ENCODE measurements around the gene SCUBE2. TPM values are rescaled to one million over a fixed set of nuclear protein-coding genes. Genes with fewer than 3 reads are reported as not detected.
"Not testable (repeated sequence)": the region's sequence is repeated elsewhere in the genome, so short reads cannot be mapped to it uniquely, and the experiment has no call there.

SCUBE2 gene
- total RNA-seq, 1 experiment from 2014 or later: 1.4 TPM

DNA sequence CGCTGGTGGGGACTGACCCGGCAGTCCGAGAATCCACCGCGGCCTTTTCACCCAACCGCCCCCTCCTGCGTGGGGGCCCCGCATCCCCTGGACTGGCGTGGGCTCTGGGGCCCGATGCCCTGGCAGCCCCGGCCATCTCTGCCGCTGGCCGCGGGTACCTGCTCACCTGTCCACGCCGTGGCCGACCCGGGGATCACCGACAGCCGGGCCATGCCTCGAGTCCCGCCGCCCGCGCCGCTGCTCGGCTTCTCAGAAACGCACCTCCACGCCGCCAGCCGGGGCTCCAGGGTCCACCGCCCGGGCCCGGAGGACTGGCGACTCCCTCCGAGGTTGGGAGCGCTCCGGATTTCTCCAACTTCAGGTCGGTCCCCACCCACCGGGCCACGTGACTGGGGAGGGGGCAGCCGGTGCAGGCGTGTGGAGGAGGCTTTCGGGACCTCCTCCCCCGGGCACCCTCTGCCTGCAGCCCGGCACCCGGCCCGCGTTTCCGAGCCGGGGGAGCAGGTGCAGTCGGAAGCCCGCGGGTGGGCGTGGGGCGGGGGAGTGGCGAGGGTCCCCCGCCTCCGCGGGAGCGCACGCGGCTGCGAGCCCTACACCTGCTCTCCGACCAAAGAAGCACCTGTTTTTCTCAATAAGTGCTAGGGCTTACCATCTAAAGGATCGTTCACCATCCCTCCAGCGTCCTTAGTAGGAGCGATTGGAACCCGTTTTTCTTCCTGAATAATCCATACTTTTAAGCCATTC, 87.0 kb downstream of the SCUBE2 start:
- DNase-seq: peak; percentile 90
- Histone ChIP-seq H3K27me3 (ENCODE audit: control insufficient read depth, insufficient read depth, low read length) (peaks cover 58% of the 10 kb centered on the region), H3K36me3 (replicated peaks; ENCODE audit: control insufficient read depth, insufficient read depth, low read length) (no peaks in the 10 kb centered on the region), H3K4me3 (ENCODE audit: insufficient read depth, low read depth, low read length) (peak overlapping the region; percentile 57)

DNA sequence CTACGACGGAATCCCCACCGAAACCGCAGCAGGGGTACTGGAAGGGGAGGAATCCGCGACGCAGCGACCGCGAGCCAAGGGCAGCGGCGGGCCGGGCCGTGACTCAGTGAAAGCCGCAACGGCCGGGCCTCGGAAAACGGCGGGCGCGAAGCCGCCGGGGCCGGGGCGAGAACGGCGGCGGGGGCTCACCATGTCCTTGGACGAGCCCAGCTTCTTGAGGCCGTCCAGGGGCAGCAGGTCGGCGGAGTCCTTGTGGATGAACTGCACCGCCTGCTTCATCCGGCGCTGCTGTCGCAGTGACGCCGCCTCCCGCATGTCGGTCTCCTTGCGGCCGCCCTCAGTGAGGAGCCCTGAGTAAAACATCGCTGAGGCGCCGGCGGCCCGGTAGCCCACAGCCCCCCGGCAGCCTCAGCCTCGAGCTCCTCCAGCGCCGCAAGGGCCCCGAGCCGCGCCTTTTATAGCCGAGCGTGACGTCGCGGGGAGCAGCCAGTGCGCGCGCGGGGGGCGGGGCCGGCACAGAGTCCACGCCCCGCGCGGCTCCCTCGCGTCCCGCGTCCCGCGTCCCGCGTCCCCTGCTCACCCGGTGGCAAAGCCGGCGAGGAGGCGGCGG, 87.7 kb downstream of the SCUBE2 start, which contains the start of gene NRIP3:
NRIP3 (minus strand) TSS at position 429 of the 610 bp plus-strand sequence; CDS start at position 363, 66 bp downstream.
- Histone ChIP-seq H3K27me3 (ENCODE audit: control insufficient read depth, insufficient read depth, low read length) (peaks cover 58% of the 10 kb centered on the region), H3K36me3 (replicated peaks; ENCODE audit: control insufficient read depth, insufficient read depth, low read length) (no peaks in the 10 kb centered on the region), H3K4me3 (ENCODE audit: insufficient read depth, low read depth, low read length) (peak within 1 kb of the TSS; percentile 57)
- DNase-seq: peak; percentile 91

DNA sequence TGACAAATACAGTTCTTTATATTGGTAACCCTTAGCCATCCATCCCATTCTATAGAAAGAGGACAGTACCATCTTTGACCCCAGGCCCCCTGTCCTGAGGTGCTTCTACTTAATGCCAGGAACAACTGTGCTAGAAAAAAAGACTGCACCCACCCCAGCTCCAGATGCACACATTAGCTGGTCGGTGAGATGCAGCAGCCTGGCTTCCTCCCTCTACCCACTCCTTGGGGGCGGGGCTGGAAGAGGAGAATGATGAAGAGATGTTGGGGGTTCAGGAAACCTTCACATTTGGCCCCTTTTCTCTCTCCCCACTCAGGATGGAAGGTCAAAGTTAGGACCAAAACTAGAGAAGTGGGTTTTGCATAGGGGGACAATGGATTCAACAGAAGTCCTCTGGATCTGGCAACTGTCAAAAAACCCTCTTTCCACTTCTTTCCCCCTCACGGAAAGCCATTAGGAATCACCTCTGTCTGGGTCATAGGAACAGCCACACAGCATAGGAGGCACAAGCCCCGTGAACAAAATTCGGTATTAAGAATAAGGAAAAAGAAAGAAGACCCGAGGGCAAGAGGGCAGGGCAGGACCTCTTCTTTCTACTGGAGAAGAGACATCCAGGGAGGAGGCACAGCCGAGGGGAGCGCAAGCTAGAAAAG, 88.4 kb downstream of the SCUBE2 start:
- H3K27me3 ChIP-seq (ENCODE audit: control insufficient read depth, insufficient read depth, low read length): peaks cover 58% of the 10 kb centered on the region

DNA sequence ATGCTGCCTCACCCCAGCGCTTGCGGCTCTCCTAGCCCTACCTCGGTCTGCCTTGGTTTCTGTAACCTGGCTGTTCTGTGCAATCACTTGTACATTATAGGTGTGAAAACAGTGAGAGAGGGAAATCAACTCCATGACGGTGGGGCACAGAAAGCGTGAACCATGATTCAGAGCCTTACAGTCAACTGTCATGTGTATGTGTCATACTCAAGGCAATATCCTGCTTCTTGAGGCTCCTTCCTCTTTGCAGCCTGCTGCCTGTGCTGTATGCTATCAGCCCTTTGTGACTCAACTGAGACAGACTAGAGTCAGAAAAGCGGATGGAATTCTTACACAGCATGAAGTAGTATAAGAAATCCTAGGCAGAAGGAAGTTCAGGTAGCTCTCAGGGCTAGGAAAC, 89.7 kb downstream of the SCUBE2 start:
- DNase-seq: no peak
- H3K4me3 ChIP-seq (ENCODE audit: insufficient read depth, low read depth, low read length): no peak overlapping the region

More for the DNA sequence above, 88.4 kb downstream of the SCUBE2 start:
- peak; percentile 40 for DNase-seq
- Histone ChIP-seq H3K36me3 (replicated peaks; ENCODE audit: control insufficient read depth, insufficient read depth, low read length) (no peaks in the 10 kb centered on the region), H3K4me3 (ENCODE audit: insufficient read depth, low read depth, low read length) (peak overlapping the region; percentile 57)

DNA sequence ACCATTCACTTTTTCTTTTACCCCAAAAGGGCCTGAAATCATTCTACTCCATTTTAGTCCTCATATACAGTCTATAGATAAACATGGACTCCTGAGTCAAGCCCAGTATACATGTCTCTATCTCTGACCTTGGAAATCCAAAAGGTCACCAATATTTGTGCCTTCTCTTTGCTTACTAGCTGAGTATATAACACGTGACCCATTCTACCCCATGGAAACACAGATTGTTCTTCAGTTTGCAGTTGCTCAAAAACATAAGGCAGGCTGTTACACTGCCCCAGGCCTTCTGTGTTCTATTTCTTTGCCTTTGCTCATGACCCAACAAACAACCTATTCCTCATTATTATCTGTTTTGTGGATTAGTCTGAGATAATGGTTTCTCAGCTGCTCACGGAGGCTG, 93.4 kb downstream of the SCUBE2 start:
- Histone ChIP-seq H3K4me3 (ENCODE audit: insufficient read depth, low read depth, low read length) (no peak overlapping the region), H3K36me3 (replicated peaks; ENCODE audit: control insufficient read depth, insufficient read depth, low read length) (no peaks in the 10 kb centered on the region), H3K27me3 (ENCODE audit: control insufficient read depth, insufficient read depth, low read length) (peaks cover 18% of the 10 kb centered on the region)
- DNase-seq: no peak

More for the DNA sequence above, 89.7 kb downstream of the SCUBE2 start:
- Histone ChIP-seq H3K36me3 (replicated peaks; ENCODE audit: control insufficient read depth, insufficient read depth, low read length) (no peaks in the 10 kb centered on the region), H3K27me3 (ENCODE audit: control insufficient read depth, insufficient read depth, low read length) (peaks cover 54% of the 10 kb centered on the region)

DNA sequence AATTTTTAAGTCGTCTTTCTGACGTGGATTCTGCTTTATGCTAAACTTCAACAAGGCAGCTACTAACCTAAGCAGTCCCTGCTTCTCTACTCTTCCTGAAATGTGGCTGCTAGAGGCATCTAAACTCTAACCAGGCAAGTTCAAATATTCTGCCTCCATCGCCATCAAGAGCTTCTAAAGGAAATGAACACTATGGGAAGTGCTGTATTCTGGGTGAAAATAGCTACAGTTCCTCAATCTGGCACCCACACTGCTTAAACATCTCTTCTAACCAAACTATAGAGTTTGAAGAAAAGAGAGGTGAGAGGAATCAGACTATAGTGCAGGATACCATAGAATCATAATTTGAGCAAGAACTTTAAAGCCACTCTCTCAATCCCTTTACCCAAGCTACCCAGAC, 93.9 kb downstream of the SCUBE2 start:
- H3K27me3 ChIP-seq (ENCODE audit: control insufficient read depth, insufficient read depth, low read length): peaks cover 13% of the 10 kb centered on the region
- no peaks in the 10 kb centered on the region for H3K36me3 ChIP-seq (replicated peaks; ENCODE audit: control insufficient read depth, insufficient read depth, low read length)
- DNase-seq: no peak
- no peak overlapping the region for H3K4me3 ChIP-seq (ENCODE audit: insufficient read depth, low read depth, low read length)

DNA sequence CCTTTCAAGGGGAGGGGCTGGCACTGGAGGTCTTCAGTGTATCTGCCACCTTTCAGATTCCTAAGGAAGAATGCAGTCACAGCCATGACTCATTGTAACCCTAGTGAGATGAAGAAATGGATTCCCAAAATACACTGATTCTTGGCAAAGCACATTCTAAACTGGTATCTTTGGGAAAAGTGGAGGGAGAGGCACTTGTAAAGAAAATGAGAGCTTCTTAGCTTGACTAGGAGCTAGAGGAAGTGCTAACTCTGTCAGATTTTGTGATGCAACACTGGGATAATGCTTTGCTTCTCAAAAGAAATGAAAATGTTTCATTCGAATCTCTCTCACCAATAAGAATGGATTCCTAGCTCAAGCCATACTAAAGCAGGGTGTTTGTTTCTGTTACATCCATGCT, 101.9 kb downstream of the SCUBE2 start:
- no peaks in the 10 kb centered on the region for H3K27me3 ChIP-seq (ENCODE audit: control insufficient read depth, insufficient read depth, low read length)
- no peak overlapping the region for H3K4me3 ChIP-seq (ENCODE audit: insufficient read depth, low read depth, low read length)
- H3K36me3 ChIP-seq (replicated peaks; ENCODE audit: control insufficient read depth, insufficient read depth, low read length): no peaks in the 10 kb centered on the region
- peak; percentile 26 for DNase-seq

DNA sequence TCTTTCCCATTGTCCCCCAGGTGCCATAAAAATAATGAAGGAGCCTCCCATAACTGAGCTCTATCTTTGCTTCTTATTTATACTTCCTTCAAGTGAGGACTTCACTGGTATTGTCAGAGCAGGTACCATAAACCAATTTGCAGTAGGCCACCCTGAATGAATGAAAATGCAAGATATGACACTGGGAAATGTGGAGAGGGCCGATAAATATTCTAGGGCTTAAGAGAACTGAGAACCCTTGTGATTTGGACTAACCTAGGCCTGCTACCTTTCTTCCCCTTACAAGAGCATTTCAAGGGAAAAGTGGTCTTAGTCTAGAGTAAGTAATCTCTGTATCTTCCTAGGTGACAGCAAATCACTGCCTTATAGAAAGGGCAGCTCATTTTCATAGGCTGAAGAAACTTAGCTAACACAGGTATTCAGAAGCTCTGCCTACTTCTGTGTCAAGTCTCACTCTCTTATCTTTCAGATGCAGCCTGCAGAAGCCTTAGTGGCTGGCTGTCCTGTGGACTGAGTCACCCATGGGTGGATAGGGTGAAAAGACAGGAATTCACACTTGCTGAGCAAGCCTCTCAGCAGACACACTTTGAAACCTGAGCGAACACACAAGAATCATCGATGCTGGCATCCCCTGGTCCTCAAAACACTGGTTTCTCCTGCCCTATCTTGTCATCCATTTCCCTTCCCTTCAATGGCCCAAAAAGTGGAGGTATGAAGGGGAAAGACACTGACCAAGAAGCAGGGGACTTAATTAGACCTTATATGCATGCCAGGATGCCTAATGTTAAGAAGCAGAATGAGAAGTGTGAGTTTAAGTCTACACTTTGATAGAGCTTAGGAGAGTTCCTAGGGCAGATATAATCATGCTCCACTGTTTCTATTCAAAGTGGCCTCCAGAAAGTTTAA, 102.8 kb downstream of the SCUBE2 start:
- Histone ChIP-seq H3K36me3 (replicated peaks; ENCODE audit: control insufficient read depth, insufficient read depth, low read length) (no peaks in the 10 kb centered on the region), H3K27me3 (ENCODE audit: control insufficient read depth, insufficient read depth, low read length) (no peaks in the 10 kb centered on the region), H3K4me3 (ENCODE audit: insufficient read depth, low read depth, low read length) (no peak overlapping the region)
- DNase-seq: no peak

DNA sequence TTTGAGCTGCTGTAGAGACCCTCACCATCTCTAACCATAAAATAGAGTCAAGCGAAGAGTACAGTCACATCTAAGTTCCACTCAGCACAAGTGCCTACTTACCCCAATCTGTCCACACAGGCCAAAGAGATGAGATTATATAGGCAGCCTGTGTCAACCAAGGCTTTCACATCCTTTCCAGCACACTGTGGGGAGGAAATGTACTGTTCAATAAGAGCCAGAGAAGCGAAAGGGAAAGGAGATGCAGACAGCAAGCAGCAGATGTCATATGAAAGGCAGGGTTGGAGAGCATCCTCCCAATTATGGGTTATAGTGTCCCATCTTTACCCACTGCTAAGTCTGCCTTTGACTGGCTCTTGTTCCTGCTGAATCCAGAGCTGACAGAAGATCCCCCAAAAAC, 104.0 kb downstream of the SCUBE2 start:
- Histone ChIP-seq H3K27me3 (ENCODE audit: control insufficient read depth, insufficient read depth, low read length) (no peaks in the 10 kb centered on the region), H3K4me3 (ENCODE audit: insufficient read depth, low read depth, low read length) (no peak overlapping the region), H3K36me3 (replicated peaks; ENCODE audit: control insufficient read depth, insufficient read depth, low read length) (no peaks in the 10 kb centered on the region)
- no peak for DNase-seq

DNA sequence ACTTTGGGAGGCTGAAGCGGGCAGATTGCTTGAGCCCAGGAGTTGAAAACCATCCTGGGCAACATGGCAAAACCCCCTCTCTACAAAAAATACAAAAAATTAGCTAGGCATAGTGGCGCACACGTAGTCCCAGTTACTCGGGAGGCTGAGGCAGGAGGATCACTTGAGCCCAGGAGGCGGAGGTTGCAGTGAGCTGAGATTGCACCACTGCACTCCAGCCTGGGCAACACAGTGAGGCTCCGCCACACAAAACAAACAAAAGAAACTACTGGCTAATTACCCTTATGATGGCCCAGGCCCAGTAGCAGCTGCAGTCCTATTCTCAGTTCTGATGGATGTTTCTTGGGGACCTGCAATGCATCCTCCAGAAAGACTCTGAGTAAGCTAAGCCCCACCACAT, 104.6 kb downstream of the SCUBE2 start:
- DNase-seq; H3K4me3 ChIP-seq (ENCODE audit: insufficient read depth, low read depth, low read length); H3K27me3 ChIP-seq (ENCODE audit: control insufficient read depth, insufficient read depth, low read length); H3K36me3 ChIP-seq (replicated peaks; ENCODE audit: control insufficient read depth, insufficient read depth, low read length): not testable (repeated sequence)

DNA sequence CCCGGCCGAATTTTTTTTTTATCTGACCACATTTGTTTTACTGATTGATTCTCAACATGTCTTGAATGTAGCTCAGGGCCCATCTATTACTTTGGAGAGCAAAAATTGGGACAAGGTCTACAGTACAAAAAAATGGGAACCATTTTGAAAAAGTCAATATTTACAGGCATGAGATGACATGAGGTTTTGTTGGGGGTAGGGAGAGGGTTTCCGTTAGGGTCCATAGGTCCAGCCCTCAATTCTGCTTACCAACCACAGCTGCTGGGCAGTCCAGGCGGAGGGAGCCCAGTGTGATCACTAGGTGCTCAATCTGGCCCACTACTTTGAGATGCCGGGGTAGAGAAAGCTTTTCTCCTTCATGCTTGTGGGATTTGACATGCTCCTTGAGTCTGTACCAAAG, 105.9 kb downstream of the SCUBE2 start:
- no peak for DNase-seq
- H3K36me3 ChIP-seq (replicated peaks; ENCODE audit: control insufficient read depth, insufficient read depth, low read length): no peaks in the 10 kb centered on the region
- no peak overlapping the region for H3K4me3 ChIP-seq (ENCODE audit: insufficient read depth, low read depth, low read length)
- H3K27me3 ChIP-seq (ENCODE audit: control insufficient read depth, insufficient read depth, low read length): no peaks in the 10 kb centered on the region

DNA sequence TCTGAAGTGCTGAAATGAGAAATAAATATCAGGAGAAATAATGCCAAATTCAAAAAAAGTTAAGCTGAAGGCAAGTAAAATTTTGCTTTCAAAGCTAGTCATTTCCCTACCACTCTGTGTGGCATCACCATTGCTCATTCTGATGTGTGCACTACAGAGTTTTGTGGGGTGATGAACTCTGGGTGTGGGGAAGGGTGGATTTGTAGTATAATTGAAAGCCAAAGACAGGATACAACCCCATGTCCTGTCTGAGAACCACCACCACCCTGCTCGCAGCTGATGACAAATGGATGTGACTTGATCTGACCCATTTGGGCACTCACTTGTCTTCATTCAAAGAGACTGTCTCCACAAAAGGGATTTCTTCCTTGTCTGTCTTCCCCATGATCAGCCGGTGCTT, 107.8 kb downstream of the SCUBE2 start:
- no peaks in the 10 kb centered on the region for H3K27me3 ChIP-seq (ENCODE audit: control insufficient read depth, insufficient read depth, low read length)
- H3K4me3 ChIP-seq (ENCODE audit: insufficient read depth, low read depth, low read length): no peak overlapping the region

DNA sequence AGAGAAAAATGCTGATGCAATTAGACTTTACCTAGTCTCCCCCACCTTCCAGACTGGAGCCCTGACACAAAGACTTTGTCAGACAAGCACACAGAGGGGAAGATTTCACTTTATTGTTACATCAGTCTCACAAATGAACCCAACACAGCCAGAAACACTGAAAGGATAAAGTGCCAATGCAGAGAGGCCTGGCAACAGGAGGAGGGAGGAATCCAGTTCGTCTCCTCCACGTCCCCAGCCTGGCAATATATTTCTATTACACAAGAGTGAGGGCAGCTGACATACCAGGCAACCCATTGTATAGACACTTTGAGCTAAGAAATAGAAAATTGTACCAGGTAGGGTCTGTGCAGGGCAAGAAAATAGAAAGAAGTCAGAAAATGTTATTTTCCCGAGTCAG, 110.9 kb downstream of the SCUBE2 start:
- no peaks in the 10 kb centered on the region for H3K36me3 ChIP-seq (replicated peaks; ENCODE audit: control insufficient read depth, insufficient read depth, low read length)
- no peak overlapping the region for H3K4me3 ChIP-seq (ENCODE audit: insufficient read depth, low read depth, low read length)
- no peak for DNase-seq

More for the DNA sequence above, 107.8 kb downstream of the SCUBE2 start:
- DNase-seq: no peak
- H3K36me3 ChIP-seq (replicated peaks; ENCODE audit: control insufficient read depth, insufficient read depth, low read length): no peaks in the 10 kb centered on the region

DNA sequence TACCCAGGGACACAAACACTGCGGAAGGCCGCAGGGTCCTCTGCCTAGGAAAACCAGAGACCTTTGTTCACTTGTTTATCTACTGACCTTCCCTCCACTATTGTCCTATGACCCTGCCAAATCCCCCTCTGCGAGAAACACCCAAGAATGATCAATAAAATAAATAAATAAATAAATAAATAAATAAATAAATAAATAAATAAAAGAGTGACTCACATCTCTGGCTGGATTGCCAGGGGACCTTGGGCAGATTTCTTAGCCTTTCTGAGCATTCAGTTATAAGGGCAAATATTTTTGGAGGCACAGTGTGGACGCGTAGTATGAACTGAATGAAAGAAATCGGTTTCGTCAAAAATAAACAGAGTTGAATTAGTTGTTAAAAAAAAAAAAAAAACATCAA, 112.0 kb downstream of the SCUBE2 start:
- not testable (repeated sequence) for H3K27me3 ChIP-seq (ENCODE audit: control insufficient read depth, insufficient read depth, low read length); DNase-seq; H3K36me3 ChIP-seq (replicated peaks; ENCODE audit: control insufficient read depth, insufficient read depth, low read length); H3K4me3 ChIP-seq (ENCODE audit: insufficient read depth, low read depth, low read length)

More for the DNA sequence above, 110.9 kb downstream of the SCUBE2 start:
- H3K27me3 ChIP-seq (ENCODE audit: control insufficient read depth, insufficient read depth, low read length): no peaks in the 10 kb centered on the region
